Measurements from ENCODE around the gene CAP2.
"Not testable (repeated sequence)": the region's sequence is repeated elsewhere in the genome, so short reads cannot be mapped to it uniquely, and the experiment has no call there.

CAP2 gene

DNA sequence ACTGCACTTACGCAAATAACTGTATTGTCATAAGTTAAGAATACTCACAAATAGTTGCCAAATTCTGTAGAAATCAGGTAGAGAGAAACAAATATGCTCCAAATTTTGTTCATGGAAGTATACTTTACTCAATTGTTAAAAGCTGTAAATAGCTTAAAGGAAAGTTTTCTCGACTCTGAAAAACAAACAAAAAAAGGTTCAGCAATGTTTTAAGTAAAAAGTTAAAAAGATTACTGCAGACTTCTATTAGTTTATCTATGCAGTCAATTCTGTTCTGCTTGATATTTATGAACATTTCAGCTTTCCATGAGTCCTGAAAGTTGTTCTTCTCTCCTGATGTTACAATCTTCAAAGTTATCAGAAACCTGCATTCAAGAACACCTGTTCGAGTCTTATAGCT is 169.2 kb downstream of the CAP2 start:
- no peak for FAIRE-seq
- no peak for DNase-seq (ENCODE audit: insufficient read length, low spot score)

DNA sequence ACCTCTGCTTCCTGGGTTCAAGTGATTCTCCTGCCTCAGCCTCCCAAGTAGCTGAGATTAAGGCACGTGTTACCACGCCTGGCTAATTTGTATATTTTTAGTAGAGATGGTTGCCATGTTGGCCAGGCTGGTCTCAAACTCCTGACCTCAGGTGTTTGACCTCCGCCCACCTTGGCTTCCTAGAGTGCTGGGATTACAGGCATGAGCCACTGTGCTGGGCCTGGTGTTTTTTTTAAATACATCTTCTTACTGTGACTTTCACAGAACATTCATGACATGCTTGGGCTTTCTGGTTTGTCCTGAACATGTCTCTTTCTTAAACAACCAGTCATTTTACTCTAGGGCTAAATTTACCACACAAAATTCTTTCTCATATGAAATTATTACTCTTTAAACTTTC is 172.0 kb downstream of the CAP2 start:
- DNase-seq (ENCODE audit: insufficient read length, low spot score) (no peak), FAIRE-seq (no peak)

DNA sequence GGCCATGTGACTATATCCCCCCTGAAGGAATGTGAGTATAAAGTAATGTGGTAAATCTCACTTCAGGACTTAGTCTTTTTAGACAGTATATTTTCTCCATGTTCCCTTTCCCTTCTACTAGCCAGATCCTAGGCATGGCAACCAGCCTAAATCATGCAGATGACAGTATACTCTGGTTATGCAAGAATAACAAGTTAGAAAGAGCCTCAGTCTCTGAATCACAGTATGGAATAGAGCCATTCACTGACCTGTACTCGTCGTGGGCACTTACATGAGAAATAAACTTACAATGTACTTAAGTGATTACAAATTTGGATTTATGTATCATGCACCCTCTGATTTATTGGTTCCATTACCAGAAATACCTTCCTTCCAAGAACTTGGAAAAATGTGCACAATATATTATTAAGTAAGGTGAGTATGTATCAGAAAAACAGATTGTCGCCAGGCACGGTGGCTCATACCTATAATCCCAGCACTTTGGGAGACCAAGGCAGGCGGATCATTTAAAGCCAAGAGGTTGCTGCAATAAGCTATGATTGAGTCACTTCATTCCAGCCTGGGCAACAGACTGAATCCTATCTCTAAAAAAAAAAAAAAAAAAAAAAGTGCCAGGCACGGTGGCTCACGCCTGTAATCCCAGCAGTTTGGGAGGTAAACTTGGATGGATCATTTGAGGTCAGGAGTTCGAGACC is 181.6 kb downstream of the CAP2 start:
- no peak for FAIRE-seq
- no peak for DNase-seq (ENCODE audit: insufficient read length, low spot score)

DNA sequence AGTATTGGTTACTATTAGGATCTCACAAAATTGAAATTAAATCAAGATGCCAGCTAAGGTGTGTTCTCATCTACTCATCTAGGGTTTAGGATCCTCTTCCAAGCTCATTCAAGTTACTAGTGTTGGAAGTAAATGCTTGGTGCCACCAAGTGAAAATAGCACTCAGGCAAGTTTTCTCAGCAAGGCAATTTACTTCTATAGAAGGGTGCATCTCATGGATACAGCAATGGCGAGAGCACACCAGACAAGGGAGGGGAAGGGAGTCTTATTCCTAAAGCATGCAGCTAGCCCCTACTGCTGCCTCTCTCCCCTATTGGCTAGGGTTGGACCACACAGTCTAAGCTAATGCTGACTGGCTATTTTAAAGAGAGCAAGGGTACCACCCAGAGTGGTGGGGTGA is 183.7 kb downstream of the CAP2 start:
- no peak for FAIRE-seq
- DNase-seq (ENCODE audit: insufficient read length, low spot score), result no peak

DNA sequence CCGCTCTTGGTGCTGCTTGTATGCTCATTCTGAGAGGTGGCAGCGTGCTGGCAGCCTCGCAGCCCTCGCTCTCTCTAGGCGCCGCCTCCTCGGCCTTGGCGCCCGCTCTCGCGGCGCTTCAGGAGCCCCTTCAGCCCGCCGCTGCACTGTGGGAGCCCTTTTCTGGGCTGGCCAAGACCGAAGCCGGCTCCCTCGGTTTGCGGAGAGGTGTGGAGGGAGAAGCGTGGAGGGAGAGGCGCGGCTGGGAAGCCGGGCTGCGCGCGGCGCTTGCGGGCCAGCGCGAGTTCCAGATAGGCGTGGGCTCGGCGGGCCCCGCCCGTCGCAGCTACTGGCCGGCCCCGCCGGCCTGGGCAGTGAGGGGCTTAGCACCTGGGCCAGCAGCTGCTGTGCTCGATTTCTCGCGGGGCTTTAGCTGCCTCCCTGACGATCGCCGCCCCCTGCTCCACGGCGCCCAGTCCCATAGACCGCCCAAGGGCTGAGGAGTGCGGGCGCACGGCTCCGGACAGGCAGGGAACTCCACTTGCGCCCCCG is 187.2 kb downstream of the CAP2 start:
- no peak for DNase-seq (ENCODE audit: insufficient read length, low spot score)
- FAIRE-seq, result no peak

DNA sequence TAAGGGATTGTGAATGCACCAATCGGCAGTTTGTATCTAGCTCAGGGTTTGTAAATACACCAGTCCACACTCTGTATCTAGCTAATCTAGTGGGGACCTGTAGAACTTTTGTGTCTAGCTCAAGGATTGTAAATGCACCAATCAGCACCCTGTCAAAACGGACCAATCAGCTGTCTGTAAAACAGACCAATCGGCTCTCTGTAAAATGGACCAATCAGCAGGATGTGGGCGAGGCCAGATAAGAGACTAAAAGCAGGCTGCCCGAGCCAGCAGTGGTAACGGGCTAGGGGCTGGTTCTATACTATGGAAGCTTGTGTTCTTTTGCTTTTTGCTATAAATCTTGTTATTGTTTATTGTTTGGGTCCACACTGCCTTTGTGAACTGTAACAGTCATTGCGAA is 187.9 kb downstream of the CAP2 start:
- not testable (repeated sequence) for DNase-seq (ENCODE audit: insufficient read length, low spot score); FAIRE-seq

DNA sequence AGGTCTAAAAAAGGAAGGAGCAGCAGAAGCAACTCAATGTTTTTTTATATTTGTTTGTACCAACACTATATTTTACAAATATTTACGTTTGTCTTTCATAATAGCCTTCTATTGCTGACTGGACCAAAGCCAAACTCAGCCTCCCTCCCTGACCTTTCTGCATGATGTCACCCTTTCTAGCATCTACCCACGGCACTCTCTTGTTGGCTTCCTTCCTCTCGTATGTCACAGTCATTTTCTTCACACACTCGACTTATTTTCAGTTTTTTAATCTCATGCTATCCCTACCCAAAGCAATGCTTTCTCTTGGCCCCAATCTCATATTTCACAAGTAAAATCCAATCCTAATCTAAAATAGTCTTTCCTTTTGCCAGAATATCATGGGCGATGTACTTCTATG is 190.4 kb downstream of the CAP2 start:
- FAIRE-seq (no peak), DNase-seq (ENCODE audit: insufficient read length, low spot score) (no peak)

DNA sequence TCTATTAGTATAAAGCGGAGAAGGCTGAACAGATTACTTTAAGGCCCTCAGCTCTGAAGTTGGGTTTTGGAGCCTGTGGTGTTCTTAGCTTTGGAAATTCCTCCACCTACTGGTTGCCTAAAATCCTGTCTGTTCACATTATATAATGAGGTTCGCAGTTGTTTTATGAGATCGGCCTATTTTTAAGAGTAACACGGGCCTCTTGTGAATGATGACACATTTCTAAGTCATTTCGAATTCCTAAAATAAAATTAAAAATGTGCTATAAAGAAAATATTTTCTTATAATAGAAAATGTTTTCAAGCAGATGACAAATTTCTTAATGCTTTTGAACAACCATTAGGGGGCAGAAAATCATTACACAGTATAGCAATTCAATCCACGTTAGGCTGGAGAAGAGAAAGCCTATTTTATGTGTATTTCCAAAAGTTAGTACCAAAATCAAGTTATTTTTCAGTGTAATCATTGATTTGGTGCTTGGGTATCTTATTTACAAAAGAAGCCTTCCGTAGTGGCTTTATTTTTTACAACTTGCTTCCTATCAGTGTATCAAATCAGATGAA is 190.9 kb downstream of the CAP2 start:
- DNase-seq (ENCODE audit: insufficient read length, low spot score), result peak; percentile 26
- no peak for FAIRE-seq

DNA sequence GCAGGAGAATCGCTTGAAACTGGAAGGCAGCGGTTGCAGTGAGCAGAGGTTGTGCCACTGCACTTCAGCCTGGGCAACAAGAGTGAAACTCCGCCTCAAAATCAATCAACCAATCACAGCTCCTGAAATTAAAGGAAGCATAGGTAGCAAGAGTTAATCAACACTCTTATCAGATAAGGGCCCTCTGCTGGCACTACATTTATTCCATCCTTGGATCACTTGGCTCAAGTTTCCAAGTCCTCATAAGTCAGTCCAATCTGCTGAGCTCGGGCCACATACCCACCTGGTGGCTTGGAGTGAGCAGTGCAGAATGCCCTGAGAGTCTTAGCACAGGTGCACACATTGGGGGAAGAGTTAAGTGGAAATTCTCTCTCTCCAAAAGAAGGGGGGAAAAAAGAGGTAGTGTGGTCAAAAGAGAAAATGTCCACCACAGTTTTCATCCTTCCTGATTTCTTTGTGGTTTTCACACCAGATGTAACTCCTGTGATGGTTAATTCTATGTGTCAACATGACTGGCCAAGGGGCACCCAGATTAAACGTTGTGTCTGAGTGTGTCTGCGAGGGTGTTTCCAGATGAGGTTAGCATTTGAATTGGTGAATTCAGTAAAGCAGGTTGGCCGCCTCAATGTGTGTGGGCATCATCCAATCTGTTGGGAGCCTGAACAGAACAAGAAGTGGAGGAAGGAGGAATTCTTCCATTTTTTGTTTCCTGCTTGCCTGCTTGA is 192.5 kb downstream of the CAP2 start:
- DNase-seq (ENCODE audit: insufficient read length, low spot score) (no peak), FAIRE-seq (no peak)

DNA sequence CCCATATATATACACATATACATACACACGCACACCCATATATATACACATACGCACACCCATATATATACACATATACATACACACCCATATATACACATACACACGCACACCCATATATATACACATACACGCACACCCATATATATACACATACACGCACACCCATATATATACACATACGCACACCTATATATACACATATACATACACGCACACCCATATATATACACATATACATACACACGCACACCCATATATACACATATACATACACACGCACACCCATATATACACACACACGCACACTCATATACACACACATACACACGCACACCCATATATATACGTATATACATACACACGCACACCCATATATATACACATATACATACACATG is 193.2 kb downstream of the CAP2 start:
- not testable (repeated sequence) for FAIRE-seq; DNase-seq (ENCODE audit: insufficient read length, low spot score)

DNA sequence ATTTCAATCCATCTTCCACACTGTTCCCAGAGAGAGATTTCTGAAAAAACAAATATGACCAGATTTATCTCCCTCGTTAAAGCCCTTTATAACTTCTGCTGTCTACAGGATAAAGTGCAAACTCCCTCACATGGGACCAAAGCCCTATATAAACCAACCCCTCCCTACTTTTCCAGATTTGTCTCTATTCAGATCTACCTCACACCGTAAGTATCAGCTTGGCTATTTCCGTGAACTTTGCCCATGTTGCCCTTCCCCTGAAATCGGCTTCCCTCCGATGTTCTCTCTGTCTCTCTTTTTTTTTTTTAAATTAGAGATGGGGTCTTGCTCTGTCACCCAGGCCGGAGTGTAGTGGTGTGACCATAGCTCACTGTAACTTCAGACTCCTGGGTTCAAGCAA is 194.6 kb downstream of the CAP2 start:
- DNase-seq (ENCODE audit: insufficient read length, low spot score) (no peak), FAIRE-seq (no peak)

DNA sequence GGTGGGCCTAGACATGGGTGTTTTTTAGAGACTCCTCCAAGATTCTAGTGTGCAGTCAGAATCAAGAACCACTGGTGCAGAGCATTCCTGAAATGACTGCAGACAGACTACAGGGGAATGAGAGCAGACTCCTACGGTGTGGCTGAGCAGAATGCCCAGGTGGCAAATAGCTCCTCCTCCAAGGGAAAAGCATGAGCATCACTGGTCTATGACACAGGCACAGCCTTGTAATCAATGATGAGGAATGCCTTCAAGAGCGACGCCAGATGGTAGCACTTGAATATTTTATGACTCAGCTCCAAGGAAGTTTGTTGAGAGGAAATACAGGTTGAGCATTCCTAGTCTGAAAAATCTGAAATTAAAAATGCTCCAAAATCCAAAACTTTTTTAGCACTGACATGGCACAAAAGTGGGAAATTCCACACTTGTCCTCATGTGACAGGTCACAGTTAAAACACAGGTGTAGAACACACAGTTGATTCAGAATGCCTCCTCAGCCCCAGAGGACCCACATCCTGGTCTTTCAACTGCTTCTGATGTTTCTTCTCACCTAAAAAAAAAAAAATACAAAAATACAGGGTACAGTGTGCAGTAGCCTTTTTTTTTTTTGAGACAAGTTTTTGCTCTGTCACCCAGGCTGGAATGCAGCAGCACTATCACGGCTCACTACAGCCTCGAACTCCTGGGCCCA is 196.2 kb downstream of the CAP2 start:
- DNase-seq (ENCODE audit: insufficient read length, low spot score) (no peak), FAIRE-seq (no peak)

DNA sequence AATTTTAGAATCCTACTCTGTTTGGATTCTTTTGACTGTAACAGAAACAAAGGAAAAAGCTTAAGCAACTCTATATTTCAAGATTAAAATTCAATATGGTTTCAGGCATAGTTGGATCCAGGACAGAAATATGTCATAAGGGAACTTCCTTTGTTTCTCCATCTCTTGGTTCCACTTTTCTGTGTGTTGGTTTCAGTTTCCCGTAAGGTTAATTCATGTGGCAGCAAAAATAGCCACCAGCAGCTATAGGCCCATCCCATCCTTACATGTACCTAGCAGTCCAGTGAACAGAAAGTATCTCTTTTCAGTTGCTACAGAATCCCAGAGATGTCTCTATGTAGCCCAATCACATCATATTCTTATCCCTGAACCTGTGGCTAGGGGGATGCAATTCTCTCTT is 197.9 kb downstream of the CAP2 start:
- peak; percentile 21 for FAIRE-seq
- DNase-seq (ENCODE audit: insufficient read length, low spot score), result no peak

DNA sequence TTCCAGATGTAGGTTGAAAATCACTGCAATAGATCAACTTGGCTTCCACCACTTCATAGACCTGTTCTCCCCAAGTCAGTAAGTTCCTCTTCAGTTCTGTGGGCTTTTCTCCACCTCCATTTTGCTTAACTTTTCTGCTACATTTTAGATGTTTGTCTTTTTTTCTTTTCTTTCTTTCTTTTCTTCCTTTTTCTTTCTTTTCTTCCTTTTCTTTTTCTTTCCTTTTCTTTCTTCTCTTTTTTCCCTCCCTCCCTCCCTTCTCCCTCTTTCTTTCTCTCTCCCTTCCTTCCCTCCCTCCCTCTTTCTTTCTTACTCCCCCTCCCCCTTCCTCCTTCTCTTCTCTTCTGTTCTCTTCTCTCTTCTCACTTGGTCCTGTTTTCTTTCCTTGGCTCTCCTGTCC is 199.9 kb downstream of the CAP2 start:
- DNase-seq (ENCODE audit: insufficient read length, low spot score) (no peak), FAIRE-seq (no peak)

DNA sequence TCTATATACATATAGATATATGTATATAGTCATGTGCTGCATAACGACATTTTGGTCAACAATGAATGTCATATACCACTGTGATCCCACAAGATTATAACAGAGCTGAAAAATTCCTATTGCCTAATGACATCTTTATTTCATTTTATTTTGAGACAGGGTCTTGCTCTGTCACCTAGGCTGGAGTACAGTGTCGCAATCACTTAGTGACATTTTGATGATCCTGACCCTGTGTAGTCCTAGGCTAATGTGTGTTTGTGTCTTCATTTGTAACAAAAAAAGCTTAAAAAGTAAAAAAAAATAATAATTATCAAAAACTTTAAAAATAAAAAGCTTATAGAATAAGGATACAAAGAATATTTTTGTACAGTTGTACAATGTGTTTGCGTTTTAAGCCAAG is 202.7 kb downstream of the CAP2 start:
- no peak for DNase-seq (ENCODE audit: insufficient read length, low spot score)
- no peak for FAIRE-seq

DNA sequence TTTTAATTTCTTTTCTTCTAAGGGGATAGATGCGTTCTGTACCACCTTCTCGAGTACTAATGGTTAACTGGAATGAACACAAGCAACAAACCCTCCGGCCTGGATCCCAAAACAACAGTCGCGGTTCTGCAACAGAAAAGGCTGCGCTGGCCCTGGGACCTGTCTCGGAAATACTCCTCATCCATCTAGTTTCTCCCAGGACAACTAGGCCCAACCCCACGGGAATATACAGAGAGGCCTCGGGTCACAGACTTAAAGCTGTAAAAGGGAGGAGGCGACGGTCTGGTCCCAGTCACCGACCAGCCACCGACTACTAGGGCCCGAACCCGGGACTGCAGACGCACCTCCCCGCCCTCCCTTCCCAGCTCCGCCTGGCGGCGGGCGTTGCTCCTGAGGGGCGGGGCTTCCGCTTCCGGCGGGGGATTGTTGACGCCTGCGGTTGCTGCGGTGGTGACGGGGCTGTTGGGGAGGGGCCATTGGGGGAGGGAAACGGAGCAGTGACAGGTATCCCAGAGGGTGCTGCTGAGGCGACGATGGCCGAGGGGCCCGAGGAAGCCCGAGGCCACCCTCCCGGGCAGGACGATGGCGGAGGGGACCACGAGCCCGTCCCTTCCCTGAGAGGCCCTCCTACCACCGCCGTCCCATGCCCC is 206.6 kb downstream of the CAP2 start, which contains the start of gene FAM8A1:
Gene FAM8A1 (plus strand): TSS at position 426 of the 650 bp plus-strand sequence. CDS start 108 bp downstream, at position 534.
- peak; percentile 81 for DNase-seq (ENCODE audit: insufficient read length, low spot score)
- FAIRE-seq, result peak; percentile 74

DNA sequence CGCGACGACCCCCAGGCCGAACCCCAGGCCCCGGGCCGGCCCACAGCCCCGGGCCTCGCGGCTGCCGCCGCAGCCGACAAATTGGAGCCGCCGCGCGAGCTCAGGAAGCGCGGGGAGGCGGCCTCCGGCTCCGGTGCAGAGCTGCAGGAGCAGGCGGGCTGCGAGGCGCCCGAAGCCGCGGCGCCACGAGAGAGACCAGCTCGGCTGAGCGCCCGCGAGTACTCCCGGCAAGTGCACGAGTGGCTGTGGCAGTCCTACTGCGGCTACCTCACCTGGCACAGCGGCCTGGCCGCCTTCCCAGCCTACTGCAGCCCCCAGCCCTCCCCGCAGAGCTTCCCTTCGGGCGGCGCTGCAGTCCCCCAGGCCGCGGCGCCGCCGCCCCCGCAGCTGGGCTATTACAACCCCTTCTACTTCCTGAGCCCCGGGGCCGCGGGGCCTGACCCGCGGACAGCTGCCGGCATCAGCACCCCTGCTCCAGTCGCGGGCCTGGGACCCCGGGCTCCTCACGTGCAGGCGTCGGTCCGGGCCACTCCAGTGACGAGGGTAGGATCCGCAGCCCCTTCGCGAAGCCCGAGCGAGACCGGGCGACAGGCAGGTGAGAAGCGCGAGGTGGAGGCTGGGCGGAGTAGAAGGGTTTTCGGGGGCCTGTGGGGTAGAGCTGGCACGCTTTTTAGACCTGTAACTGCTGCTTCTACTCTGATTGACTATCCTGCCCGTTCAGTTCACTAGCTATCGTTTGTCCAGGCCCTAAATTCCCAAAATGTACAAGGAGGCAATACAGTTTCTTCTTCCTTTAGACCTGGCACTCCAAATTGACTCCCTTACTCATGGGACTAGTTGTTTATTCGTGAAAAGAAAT is 207.4 kb downstream of the CAP2 start:
- no peak for FAIRE-seq
- peak; percentile 9 for DNase-seq (ENCODE audit: insufficient read length, low spot score)

DNA sequence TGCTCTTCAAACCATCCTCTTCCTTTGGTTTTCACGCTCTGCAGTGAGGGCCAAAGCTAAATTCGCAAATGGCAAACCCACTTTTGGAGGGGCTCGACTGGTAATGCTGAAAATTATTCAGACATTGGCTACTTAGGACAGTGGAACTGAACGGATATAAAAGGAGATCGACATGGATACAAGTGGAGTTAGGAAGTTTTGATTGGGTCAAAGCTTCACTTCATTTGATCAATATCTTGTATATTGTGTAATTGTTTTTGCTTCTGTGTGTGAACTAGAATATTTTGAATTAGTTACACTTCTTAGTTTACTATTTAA is 207.9 kb downstream of the CAP2 start:
- DNase-seq (ENCODE audit: insufficient read length, low spot score) (no peak), FAIRE-seq (no peak)

DNA sequence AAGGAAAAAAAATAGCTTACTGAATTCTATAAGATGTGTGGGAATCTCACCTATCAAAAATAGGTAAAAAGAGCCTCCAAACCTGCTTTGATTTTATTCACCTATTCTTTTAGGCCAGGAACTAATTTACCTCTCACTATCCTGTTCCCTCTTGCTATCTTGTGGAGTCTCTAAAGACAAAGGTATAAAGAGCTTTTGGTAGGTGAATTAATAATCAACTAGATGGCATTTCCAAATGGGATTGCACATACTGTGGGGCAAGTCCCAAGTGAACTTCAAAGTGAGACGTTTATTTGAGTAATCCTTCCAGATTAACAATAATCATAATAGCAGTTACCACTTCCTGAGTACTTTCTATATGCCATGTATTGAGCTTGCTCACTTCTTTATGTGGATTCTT is 209.5 kb downstream of the CAP2 start:
- DNase-seq (ENCODE audit: insufficient read length, low spot score) (no peak), FAIRE-seq (no peak)

DNA sequence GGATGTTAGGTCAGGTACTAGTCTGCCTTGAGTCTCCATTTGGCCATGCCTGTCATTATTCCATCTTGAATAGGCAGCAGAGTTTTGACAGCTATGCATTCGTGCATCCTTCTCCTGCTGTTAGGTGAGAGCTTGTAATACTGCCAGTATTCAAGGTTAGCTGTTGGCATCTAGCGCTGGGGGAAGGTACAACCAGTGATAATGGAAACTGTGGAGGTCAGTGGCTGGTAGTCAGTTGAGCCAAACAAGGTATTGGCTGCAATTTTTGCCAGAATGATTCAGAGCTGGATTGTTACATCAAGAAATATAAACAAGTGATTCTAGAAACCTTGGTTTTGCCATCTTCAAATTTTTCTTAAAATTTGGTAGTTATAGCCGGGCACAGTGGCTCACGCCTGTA is 213.2 kb downstream of the CAP2 start:
- FAIRE-seq (no peak), DNase-seq (ENCODE audit: insufficient read length, low spot score) (no peak)
